GM18508 (cell line): ENCODE results near the gene TMEM156.
A peak's percentile ranks its signal among the peaks of the same experiment; 100 is the strongest.
"Not testable (repeated sequence)": the region's sequence is repeated elsewhere in the genome, so short reads cannot be mapped to it uniquely, and the experiment has no call there.

Source experiments
- ATAC-seq: cut with Tn5 transposase; IDR thresholded peaks from one replicate; pipeline ENCODE4 v1.9.1; 2021; ENCODE audit warnings: moderate number of reproducible peaks; ENCODE audit not compliant: insufficient read depth, unreplicated experiment

The TMEM156 gene

DNA sequence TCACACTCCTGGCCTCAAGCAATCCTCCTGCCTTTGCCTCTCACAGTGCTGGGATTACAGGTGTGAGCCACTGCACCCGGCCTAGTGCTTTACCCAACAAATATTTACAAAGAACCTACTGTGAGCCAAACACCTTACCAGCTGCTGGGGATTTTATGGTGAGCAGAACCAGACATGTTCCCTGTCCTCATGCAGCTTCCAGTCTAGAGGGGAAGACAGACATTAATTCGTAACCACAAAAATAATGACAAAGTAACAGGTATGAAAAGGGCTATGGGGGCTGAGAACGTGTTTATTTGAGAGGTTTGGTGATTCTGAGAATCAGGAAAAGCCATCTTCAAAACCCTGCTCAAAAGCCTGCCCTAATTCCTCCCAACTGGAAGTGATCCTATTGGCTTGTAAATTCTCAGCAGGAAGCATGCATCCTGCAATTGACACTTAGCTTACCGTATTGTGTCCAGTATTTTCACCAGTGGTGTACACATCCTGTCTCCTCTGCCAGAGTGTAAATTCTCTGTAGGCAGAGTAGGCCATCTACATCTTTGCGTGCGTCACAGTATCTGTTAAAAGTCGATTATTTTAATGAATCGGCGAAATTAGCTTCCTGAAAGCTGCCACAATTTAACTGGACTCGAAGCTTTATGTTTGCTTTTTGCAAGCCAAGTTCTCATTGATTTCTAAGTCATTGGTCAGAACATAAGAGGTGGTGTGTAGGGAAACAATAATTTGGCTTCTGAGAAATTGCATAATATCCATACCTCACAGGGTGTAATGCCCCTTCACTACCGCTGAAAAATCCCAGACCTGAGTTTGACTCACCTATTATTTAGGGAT lies 67.0 kb downstream of the TMEM156 start:
- no peak for ATAC-seq

DNA sequence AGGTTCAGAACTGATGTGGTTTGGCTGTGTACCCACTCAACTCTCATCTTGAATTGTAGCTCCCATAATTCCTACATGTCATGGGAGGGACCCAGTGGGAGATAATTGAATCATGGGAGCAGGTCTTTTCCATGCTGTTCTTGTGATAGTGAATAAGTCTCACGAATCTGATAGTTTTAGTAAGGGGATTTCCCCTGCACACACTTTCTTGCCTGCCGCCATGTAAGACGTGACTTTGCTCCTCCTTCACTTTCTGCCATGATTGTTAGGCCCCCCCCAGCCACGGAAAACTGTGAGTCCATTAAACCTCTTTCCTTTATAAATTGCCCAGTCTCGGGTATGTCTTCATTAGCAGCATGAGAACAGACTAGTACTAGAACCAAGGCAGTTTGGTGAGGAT lies 73.0 kb downstream of the TMEM156 start:
- ATAC-seq, result not testable (repeated sequence)

DNA sequence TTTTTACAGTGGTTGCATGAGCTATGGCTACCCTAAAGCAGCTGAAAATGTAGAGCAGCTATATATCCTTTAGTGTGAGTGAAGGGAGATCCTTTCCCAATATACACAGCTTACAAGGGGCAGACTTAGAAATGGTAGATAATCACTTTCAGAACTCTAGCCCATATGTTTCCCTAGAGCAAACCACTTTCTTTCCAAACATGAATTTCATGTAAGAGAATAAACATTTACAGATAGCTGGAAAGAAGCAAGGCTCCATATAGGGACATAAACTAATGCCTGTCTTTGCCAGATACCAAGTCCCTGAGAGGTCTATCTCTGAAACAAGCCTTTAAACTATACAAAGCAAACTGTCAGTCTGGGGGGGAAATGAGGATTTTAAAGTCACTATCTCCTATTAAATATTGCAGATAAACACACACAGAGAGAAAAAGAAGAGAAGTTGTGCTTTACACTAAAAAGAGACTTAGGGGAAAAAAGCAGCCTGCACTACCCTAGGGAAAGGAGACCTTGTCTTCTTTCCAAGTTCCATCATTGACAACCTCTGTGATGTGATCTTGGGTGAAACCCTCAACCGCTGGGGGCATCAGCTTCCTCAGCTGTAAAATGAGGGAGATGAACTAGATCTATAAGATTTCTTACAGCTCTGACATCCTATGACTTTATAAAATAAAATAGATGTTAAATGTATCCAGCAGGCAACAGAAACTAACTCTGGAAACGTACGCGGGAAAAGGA lies 73.6 kb downstream of the TMEM156 start:
- ATAC-seq, result no peak

DNA sequence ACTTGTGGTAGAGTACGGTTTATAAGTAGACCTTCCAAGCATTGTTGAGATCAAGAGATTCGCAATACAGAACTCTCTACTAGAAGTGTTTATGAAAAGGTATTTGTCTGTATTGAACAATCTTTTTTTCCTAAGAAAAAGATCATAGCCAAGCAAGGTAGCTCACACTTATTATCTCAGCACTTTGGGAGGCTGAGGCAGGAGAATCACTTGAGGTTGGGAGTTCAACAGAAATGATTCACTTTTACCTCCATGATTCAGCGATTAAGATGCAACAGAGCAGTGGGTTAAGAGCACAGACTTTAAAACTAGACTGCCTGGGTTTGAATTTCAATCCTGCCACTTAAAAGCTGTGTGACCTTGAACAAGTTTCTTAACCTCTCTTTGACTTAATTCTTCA lies 74.3 kb downstream of the TMEM156 start:
- no peak for ATAC-seq

DNA sequence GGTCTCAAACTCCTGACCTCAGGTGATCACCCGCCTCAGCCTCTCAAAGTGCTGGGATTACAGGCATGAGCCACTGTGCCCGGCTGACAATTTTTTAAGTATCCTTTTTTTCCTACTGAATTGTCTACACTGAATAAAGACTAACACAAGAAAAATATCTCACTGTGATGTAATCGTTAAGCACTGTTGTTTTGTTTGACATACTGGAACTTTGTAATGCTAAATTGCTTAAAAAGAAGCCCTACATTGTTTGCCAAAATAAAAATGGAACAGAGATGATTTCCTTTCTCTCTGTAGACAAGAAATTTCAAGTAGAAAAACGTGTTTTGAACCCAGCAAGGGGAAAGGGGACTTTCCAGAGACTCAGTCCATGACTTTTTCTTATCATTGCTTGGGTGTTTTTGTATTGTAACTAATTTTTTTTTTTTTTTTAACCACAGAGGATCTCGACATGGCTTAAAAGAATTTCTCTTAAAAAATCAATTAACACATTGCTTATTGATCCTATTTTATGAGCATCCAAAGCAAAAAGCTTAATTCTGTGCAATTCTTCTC lies 74.9 kb downstream of the TMEM156 start:
- no peak for ATAC-seq

DNA sequence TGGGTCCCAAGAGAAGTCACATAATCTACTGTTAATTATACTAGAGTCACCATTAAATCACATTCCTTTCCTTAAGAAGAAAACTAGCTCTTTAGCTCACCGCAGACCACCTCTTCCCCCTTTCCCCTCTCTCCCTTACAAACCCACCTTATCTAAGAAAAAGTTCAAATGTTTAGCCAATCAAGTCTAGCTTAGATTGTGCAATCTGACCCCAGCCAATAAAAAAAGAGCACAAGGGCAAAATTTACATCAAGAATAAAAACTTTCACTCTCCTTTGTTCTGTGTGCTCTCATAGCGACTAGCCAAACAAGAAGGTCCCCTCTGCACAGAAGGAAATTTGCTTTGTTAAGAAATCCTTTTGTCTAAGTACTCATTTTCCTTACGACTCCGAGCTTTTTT lies 76.3 kb downstream of the TMEM156 start:
- ATAC-seq, result no peak

DNA sequence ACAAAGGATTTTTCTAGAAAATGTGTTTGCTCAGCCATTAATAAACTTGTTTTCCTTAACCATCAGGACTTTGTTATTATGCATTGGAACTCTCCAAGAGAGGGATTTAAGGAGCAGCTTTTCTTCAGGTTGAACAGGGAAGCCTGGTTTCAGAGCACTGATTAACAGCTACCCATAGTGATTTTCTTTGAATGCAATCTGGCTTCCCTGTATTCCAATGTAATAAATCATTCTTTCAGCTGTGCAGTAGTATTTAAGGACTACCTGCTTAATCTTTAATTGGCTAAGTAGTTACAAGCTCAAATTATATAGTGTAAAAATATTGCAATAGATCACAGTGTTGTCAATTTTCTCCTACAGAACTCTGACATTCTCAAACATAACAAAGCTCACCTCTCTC lies 77.5 kb downstream of the TMEM156 start:
- no peak for ATAC-seq

DNA sequence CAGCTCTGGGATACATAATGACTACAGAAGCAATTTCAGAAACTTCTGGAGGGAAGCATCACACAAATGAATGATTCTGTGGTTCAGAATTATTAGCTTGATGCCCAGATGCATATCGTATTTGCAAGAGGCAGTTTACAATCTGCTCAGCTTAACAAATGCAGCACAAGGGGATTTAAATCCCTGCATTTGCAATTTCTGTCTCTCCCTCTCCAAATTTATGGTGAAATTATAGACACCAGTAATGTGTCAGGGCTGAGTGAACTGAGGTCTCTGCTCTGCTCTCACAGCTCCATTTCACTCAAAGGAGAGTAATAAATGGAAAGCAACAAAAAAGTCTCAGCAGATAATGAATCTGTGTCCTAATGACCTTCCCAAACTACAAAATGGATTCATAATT lies 80.2 kb downstream of the TMEM156 start:
- ATAC-seq, result no peak

DNA sequence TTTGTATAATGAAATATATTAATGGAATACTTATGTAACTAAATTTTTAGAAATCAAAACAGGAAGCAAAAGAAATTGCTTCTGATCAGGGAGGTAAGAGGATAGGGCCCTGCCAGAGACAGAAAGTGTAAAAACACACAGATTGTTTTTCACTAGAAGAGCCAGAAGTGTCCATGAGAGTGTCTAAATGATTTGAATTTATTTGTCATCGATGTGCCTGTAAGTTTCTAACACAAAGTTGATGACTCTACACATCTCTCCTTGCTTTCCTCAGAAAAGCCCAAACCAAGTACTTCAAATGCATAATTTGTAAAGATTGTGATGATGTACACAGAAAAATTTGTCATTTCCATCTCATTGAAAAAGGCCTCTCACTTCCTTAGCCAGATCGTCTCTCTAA lies 80.6 kb downstream of the TMEM156 start:
- no peak for ATAC-seq

DNA sequence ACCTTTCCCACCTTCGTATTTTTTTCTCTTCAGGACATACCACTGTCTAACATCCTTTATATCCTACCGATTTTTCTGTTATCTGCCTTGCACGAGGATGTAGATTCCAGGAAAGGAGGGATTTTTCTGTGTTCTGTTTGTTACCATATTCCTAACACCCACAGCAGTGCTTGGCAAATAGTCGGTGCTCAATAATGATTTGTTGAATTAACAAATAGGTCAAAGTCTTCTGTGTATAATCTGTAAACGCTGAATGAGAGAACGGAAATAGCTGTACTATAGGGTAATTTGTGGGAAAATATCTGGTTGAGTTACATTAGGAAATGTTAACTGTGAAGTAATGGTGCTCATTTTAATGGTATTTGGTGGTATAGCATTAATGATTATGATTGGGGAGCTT lies 81.5 kb downstream of the TMEM156 start:
- no peak for ATAC-seq

DNA sequence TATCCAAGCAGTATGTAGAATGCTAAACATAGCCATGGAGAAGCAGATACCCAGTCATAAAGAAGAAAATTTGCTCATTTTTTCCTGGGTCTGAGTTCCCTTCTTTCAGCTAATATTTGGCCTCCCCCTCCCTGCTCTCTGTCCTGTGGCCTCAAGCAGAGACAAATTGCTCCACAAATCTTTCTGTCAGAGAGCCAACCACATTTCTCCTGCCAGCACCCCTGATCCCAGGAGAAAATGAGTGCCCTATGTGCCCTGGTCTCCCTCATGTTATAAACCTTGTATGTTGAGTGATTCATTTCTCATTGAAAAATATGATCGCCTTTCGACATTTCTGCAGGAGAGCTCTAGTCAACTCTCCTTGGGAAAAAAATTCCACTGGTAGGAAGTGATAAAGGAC lies 82.0 kb downstream of the TMEM156 start:
- ATAC-seq, result no peak

DNA sequence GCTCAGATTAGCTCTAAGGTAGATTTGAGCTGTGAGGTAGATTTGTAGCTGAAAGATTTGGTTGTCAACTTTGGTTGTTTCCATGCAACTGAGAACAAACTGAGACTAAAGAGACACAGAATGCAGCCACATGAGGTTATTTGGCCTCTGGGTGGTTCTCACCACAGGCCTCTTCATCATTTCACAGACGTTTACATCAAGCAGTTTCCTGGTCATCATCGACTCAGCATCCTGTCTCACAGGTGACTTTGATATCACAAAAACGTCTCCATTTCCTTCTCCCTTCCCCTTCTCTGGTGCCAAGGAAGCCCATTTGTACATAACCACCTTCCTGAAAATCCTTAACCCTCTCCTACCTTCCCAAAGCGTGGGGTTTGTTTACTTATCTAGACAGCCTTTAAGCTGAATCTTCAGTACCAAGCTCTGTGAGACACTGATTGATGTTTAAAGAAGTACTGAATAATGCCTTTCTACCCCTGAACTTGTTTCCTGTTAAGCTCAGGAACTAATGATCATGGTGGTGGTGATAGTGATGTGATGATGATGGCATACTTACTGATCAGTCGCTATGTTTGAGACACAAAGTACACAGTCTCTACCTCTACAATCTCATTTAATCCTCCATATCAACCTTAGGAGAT lies 82.7 kb downstream of the TMEM156 start:
- no peak for ATAC-seq

DNA sequence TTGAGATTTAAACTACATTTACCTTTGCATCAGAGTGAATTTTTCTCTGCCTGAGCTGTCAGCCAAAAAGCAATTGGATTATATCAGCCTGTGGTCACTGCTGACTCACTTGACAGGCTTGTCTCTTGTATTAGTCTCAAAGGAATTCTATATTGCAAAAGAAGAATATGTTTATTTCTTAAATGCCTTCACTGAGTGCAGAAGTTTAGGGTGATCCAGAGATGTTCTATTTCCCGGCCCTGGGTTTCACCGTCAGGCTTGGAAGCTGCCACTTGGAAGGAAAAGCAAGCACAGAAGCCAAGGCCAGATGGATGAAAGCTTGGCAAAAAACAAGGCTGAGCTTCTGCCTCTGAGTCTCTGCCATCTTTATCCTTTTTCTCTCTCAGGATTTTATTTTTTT lies 83.7 kb downstream of the TMEM156 start:
- no peak for ATAC-seq

DNA sequence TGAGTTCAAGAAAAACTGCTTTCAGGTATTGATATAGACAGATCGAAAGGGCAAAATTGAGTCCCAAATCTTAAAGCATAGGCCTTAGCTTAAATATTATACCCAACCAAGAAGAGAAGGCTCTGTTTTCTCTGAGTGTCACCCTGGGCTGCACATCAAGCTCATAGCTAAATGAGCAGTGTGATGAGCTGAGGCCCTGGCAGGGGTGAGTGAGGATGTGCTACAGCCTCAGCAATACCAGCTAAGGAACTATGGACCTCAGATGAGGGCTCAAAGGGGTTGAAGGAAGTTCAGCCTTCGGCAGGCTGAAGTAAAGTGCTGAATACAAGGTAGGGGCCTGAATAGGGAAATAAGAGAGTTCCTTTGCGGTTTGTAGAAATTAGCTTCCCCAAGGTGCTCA lies 85.3 kb downstream of the TMEM156 start:
- ATAC-seq, result no peak

DNA sequence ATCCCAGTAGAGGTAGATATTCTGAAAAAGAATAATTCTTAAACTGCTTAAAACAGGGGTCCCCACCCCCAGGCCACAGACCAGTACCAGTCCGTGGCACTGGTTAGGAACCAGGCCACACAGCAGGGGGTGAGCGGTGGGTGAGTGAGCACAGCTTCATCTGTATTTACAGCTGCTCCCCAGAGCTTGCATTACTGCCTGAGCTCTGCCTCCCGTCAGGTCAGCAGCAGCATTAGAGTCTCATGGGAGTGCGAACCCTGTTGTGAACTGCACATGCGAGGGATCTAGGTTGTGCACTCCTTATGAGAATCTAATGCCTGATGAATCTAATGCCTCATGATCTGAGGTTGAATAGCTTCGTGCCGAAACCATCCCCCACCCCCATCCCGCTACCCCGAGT lies 87.8 kb downstream of the TMEM156 start:
- no peak for ATAC-seq

DNA sequence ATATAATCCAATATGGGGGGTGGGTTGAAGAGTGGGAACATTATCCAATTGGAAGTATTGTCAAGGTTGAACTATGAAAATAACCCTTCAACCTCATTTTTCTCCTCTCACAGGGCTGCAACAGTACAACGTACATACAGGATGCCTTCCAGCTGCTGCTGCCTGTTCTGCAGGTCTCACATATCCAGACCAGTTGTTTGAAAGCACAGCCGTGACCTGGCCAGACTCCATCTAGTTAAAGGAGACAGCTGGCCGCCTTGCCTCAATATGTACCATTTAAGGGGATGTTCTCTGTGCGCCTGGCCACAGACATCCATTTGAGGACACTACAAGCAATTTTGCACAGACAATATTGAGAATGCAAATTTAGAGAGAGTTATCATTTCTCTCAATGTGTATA lies 88.9 kb downstream of the TMEM156 start:
- no peak for ATAC-seq

DNA sequence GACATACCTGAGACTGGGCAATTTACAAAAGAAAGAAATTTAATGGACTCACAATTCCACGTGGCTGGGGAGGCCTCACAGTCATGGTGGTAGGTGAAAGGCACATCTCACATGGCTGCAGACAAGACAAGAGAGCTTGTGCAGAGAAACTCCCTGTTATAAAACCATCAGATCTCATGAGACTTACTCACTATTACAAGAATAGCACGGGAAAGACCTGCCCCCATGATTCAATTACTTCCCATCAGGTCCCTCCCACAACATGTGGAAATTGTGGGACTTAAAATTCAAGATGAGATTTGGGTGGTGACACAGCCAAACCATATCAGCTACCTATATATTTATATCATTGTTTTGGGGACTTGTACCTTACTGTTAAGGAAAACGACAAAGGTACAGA lies 90.3 kb downstream of the TMEM156 start:
- not testable (repeated sequence) for ATAC-seq

DNA sequence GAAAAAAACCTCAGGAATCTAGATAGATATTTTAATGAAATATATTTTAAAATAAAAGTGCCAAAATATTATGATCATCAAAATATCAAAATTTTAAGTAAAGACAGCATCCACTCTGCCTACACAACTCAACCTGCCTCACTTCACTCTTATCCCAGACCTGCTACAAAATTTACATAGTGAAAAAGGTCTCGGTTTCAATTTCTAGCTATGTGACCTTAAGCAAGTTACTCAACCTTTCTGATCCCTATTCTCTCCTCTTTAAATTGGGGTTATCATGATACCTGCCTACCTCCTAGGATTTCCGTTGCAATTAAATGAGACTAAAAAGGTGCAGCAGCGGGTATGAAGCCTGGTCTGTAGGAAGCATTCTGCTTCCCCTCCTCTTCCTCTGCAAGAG lies 91.7 kb downstream of the TMEM156 start:
- ATAC-seq, result no peak

DNA sequence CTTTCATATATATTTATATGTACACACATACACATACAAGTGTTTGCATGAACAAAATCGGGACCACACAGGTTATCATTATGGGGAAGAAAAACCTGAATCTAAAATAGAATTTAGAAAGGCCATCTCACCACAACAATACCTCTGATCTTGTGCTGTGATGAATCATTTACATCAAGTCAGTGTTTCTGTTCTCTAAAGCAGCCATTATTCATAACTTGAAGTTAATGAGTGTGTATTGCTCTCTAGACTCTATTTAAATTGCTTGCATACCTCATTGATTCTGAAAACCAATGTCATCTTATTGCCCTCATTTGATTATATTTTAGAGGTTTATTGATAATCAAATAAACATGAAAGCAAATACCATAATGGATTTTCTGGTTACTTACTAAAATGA lies 93.0 kb downstream of the TMEM156 start:
- peak; percentile 85 for ATAC-seq

DNA sequence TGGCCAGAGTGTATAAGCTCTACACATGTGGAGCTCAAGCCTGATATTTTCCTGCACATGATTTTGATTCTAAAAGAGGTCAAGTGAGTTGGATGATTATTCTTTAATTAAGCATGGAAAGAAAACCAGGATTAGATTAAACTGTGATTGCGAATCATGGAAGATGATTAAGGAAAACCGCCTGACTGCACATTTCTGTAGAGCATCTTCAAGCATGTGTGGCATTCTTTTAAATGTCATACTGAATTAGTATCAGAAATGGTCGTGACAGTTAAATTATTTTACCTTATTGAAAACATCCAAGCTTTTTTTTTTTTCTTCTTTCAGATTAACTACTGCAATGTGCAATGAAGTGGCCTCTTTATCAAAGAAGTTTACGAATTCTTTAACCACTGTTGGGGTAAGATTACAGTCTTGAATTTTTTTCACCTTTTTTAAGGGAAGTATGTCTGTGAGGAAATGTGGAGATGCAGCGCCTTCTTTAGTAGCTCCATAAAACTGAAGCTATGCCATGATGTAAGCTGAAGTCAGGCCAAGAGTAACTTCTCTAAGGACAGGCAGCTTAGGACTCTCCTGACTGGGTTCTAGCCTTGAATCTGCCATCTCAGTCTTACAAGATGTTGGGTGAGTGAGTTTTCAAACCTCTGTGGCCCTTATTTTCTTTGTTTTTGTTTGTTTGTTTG lies 96.7 kb downstream of the TMEM156 start:
- no peak for ATAC-seq

DNA sequence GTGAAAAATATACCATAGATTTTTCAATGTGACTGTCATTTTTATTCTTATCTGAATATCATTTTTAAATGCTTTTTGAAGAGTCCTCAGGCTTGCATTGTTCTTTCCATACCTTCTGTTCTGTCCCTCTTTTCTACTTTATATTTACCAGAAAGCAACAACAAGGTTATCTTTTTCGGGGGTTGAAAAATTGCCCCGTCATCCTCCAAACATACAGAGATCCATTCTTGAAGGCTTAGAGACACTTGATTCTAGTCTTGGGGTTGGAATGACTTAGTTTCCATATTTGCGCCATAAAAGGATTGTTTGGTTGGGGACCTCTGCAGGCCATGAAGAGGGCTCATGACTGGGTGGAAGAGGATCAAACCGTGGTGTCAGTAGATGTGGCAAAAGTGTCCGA lies 101.1 kb downstream of the TMEM156 start:
- ATAC-seq, result no peak
